PC-3 (cell line): Measurements from ENCODE around the gene CCDC63. TPM values are rescaled to one million over a fixed set of nuclear protein-coding genes. Genes with fewer than 3 reads are reported as not detected.

Experiments
- ATAC-seq: fragments of 200-7000 bp; cut with Tn5 transposase; 2 replicates; pipeline ENCODE4 v1.9.1; 2020; ENCODE audit warnings: mild to moderate bottlenecking, moderate library complexity
- BruUV-seq: library from RNA; stranded (reverse); fragments of 400-500 nt; replicated peaks from 2 replicates; lab custom pipeline; 2021; lab: Mats Ljungman, UMichigan
- CTCF ChIA-PET: fragments of 300-600 bp; sonication (Branson Sonifier 250); formaldehyde crosslinking; loops from one replicate; lab custom pipeline; 2022; ENCODE audit warnings: antibody characterized with exemption; lab: Charles Lee
- POLR2A ChIA-PET: fragments of 300-600 bp; sonication (Branson Sonifier 250); formaldehyde crosslinking; loops from one replicate; lab custom pipeline; 2022; ENCODE audit warnings: antibody characterized with exemption; ENCODE audit not compliant: unreplicated experiment; lab: Charles Lee
- DNase-seq: peaks from one replicate; pipeline ENCODE4 v3.0.0-alpha.2; 2015
- H2AFZ ChIP-seq: fragments of 300-600 bp; sonication (generic); 2 replicates; pipeline ENCODE4 v1.6.0; 2016; ENCODE audit warnings: antibody characterized with exemption, low read length
- H3F3A ChIP-seq: fragments of 300-600 bp; sonication (generic); one replicate; pipeline ENCODE4 v1.6.0; 2017; ENCODE audit warnings: antibody characterized with exemption, low read length, control low read depth, mild to moderate bottlenecking; ENCODE audit not compliant: unreplicated experiment
- H3K27ac ChIP-seq: fragments of 300-600 bp; sonication (generic); 2 replicates; pipeline ENCODE4 v1.5.1; 2016; ENCODE audit warnings: mild to moderate bottlenecking, low read length
- H3K27me3 ChIP-seq: fragments of 300-600 bp; sonication (generic); 2 replicates; pipeline ENCODE4 v1.6.1; 2016; ENCODE audit warnings: low read length, mixed read lengths
- H3K36me3 ChIP-seq: fragments of 300-600 bp; sonication (generic); 2 replicates; pipeline ENCODE4 v1.6.1; 2016; ENCODE audit warnings: low read depth, mixed run types, low read length, mixed read lengths
- H3K4me1 ChIP-seq: fragments of 300-600 bp; sonication (generic); 2 replicates; pipeline ENCODE4 v1.5.1; 2016; ENCODE audit warnings: low read length; ENCODE audit not compliant: insufficient read depth
- H3K4me2 ChIP-seq: fragments of 300-600 bp; sonication (generic); 2 replicates; pipeline ENCODE4 v1.6.0; 2016; ENCODE audit warnings: low read length
- H3K4me3 ChIP-seq: fragments of 300-600 bp; sonication (generic); 2 replicates; pipeline ENCODE4 v1.5.1; 2016; ENCODE audit warnings: mild to moderate bottlenecking, low read length, mixed read lengths
- H3K79me2 ChIP-seq: fragments of 300-600 bp; sonication (generic); 2 replicates; pipeline ENCODE4 v1.6.1; 2017; ENCODE audit warnings: low read length, mixed read lengths
- H3K9ac ChIP-seq: fragments of 300-600 bp; sonication (generic); 2 replicates; pipeline ENCODE4 v1.6.0; 2016; ENCODE audit warnings: mild to moderate bottlenecking, low read length
- H3K9me2 ChIP-seq: fragments of 300-600 bp; sonication (generic); replicated peaks from 2 replicates; pipeline ENCODE4 v1.6.1; 2016; ENCODE audit warnings: mixed run types, low read length, mixed read lengths
- H3K9me3 ChIP-seq: fragments of 300-600 bp; sonication (generic); 2 replicates; pipeline ENCODE4 v1.6.1; 2016; ENCODE audit warnings: low read length, mixed read lengths
- H4K20me1 ChIP-seq: fragments of 300-600 bp; sonication (generic); 2 replicates; pipeline ENCODE4 v1.6.1; 2016; ENCODE audit warnings: low read length, mixed read lengths
- EZH2 ChIP-seq: fragments of 300-600 bp; sonication (generic); IDR thresholded peaks from one replicate; pipeline ENCODE4 v1.6.1; 2017; ENCODE audit warnings: antibody characterized with exemption, mild to moderate bottlenecking, low read length; ENCODE audit not compliant: unreplicated experiment
- EZH2phosphoT487 ChIP-seq: fragments of 300-600 bp; sonication (generic); IDR thresholded peaks from 2 replicates; pipeline ENCODE4 v1.6.1; 2018; ENCODE audit warnings: mild to moderate bottlenecking, antibody characterized with exemption, low read length, borderline replicate concordance
- intact Hi-C: fragments of 100-400 bp; cut with micrococcal nuclease; formaldehyde crosslinking; loops from 2 replicates; pipeline ENCODE4 v1.9.0; 2023
- total RNA-seq: library from RNA; depleted of rRNA; stranded (reverse); fragments of >200 nt; gene quantifications from 2 replicates; pipeline ENCODE4 v1.2.3, GENCODE V29; 2014
- TF ChIP-seq, protein P1 (sequence below): fragments of 300-600 bp; sonication (generic); conservative IDR thresholded peaks from 2 replicates; pipeline ENCODE4 v1.5.1; 2017; ENCODE audit warnings: antibody characterized with exemption, low read depth, mild to moderate bottlenecking, low read length

Gene CCDC63
- total RNA-seq, 1 experiment from 2014 or later = not detected

- no peak overlapping the region for H3K27ac ChIP-seq
- no TSS peak for BruUV-seq
- H3F3A ChIP-seq = no peaks in the 10 kb centered on the region
- H3K4me2 ChIP-seq = no peak overlapping the region
- ChIA-PET POLR2A (no interaction called here), CTCF (no interaction called here)
- no peak overlapping the region for H3K4me3 ChIP-seq
- H3K4me1 ChIP-seq = no peaks in the 10 kb centered on the region; the same call in 1 of the 2 replicates
- intact Hi-C loops = no loop called here
- no peaks in the 10 kb centered on the region for H3K9me3 ChIP-seq
- H3K27me3 ChIP-seq = no peaks in the 10 kb centered on the region
- no peak overlapping the region for H3K9ac ChIP-seq
- no peak for DNase-seq
- no peaks in the 10 kb centered on the region for H3K36me3 ChIP-seq
- no peak for ATAC-seq
- no peaks in the 10 kb centered on the region for H3K9me2 ChIP-seq
- H2AFZ ChIP-seq = no peak overlapping the region
- no peaks in the 10 kb centered on the region for H3K79me2 ChIP-seq
- H4K20me1 ChIP-seq = no peaks in the 10 kb centered on the region
- TF ChIP-seq EZH2 = no peak
- TF ChIP-seq, protein P1, sequence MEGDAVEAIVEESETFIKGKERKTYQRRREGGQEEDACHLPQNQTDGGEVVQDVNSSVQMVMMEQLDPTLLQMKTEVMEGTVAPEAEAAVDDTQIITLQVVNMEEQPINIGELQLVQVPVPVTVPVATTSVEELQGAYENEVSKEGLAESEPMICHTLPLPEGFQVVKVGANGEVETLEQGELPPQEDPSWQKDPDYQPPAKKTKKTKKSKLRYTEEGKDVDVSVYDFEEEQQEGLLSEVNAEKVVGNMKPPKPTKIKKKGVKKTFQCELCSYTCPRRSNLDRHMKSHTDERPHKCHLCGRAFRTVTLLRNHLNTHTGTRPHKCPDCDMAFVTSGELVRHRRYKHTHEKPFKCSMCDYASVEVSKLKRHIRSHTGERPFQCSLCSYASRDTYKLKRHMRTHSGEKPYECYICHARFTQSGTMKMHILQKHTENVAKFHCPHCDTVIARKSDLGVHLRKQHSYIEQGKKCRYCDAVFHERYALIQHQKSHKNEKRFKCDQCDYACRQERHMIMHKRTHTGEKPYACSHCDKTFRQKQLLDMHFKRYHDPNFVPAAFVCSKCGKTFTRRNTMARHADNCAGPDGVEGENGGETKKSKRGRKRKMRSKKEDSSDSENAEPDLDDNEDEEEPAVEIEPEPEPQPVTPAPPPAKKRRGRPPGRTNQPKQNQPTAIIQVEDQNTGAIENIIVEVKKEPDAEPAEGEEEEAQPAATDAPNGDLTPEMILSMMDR = no peak
- TF ChIP-seq EZH2phosphoT487 = no peak
Measured at GRCh38 chr12:110836291-110836690, 10.5 kb upstream of the CCDC63 start.

- BruUV-seq = no TSS peak
- ATAC-seq = no peak
- no peaks in the 10 kb centered on the region for H3F3A ChIP-seq
- H3K9me3 ChIP-seq = no peaks in the 10 kb centered on the region
- H3K27me3 ChIP-seq = peaks cover 1% of the 10 kb centered on the region; the same call in 1 of the 2 replicates
- H4K20me1 ChIP-seq = no peaks in the 10 kb centered on the region
- no peaks in the 10 kb centered on the region for H3K79me2 ChIP-seq
- H3K9ac ChIP-seq = no peak overlapping the region
- H3K36me3 ChIP-seq = no peaks in the 10 kb centered on the region
- ChIA-PET CTCF (no interaction called here), POLR2A (no interaction called here)
- intact Hi-C loops = no loop called here
- no peak overlapping the region for H2AFZ ChIP-seq
- TF ChIP-seq EZH2phosphoT487 (no peak), EZH2 (no peak)
- TF ChIP-seq, protein P1 = no peak
- DNase-seq = no peak
- no peaks in the 10 kb centered on the region for H3K4me1 ChIP-seq
- H3K27ac ChIP-seq = no peak overlapping the region
- H3K4me2 ChIP-seq = no peak overlapping the region
- no peaks in the 10 kb centered on the region for H3K9me2 ChIP-seq
- H3K4me3 ChIP-seq = no peak overlapping the region
Measured at GRCh38 chr12:110841007-110841406, 5.8 kb upstream of the CCDC63 start.

GRCh38 chr12:110844131-110844530, 2.7 kb upstream of the CCDC63 start:
- POLR2A ChIA-PET = no interaction called here
- TF ChIP-seq EZH2phosphoT487 (no peak), EZH2 (no peak)
- TF ChIP-seq, protein P1 = no peak

More at GRCh38 chr12:110844131-110844530, 2.7 kb upstream of the CCDC63 start:
- Histone ChIP-seq H4K20me1 (no peaks in the 10 kb centered on the region), H3K9ac (no peak overlapping the region), H3K9me3 (no peaks in the 10 kb centered on the region), H3K4me2 (no peak overlapping the region), H2AFZ (no peak overlapping the region), H3K27ac (no peak overlapping the region), H3K4me1 (no peaks in the 10 kb centered on the region), H3K27me3 (peaks cover 6% of the 10 kb centered on the region; the same call in 1 of the 2 replicates), H3K79me2 (no peaks in the 10 kb centered on the region), H3F3A (no peaks in the 10 kb centered on the region), H3K36me3 (no peaks in the 10 kb centered on the region), H3K4me3 (no peak overlapping the region), H3K9me2 (no peaks in the 10 kb centered on the region)
- intact Hi-C loops = no loop called here
- no TSS peak for BruUV-seq
- DNase-seq = no peak
- CTCF ChIA-PET = no interaction called here
- no peak for ATAC-seq
